AG04449 (cell line): ENCODE data around the gene CAMLG.
"Not testable (repeated sequence)": the region's sequence is repeated elsewhere in the genome, so short reads cannot be mapped to it uniquely, and the experiment has no call there.

Experiments used
- CTCF ChIA-PET: fragments of 350-600 bp; formaldehyde crosslinking; extraction: SDS; loops from one replicate; lab custom pipeline; 2021; ENCODE audit warnings: antibody characterized with exemption; lab: Yijun Ruan, JAX
- POLR2A ChIA-PET: fragments of 400-600, 350-600 bp; formaldehyde crosslinking; extraction: SDS; loops from one replicate; lab custom pipeline; 2020; ENCODE audit warnings: antibody characterized with exemption, inconsistent platforms; lab: Yijun Ruan, JAX
- DNase-seq: peaks from one replicate; pipeline ENCODE4 v3.0.0-alpha.2; 2010; ENCODE audit warnings: low read depth, low spot score
- H3K4me3 ChIP-seq: 2 replicates; pipeline ENCODE4 v1.5.1; 2011; ENCODE audit warnings: low read depth, mild to moderate bottlenecking, control low read depth, low read length
- TF ChIP-seq, protein P1 (sequence below): IDR thresholded peaks from one replicate; pipeline ENCODE4 v1.5.1; 2011; ENCODE audit warnings: mild to moderate bottlenecking, moderate library complexity, low read length, control low read depth, inconsistent platforms; ENCODE audit not compliant: insufficient read depth; ENCODE audit errors: missing control alignments

CAMLG gene

GRCh38 chr5:134738133-134738962, at the start of gene CAMLG:
Gene CAMLG, plus strand, starts transcription at chr5:134738548. Its CDS starts 73 bp downstream, at chr5:134738621.
- ChIA-PET POLR2A (interaction anchor here (1.0 to 1.2 kb wide), 6 partner anchors 10 to 168 kb away, joined by 3 to 7 read pairs (median 4); partner anchors contain the start of genes C5orf24, PCBD2 and TXNDC15), CTCF (interaction anchor here (0.6 to 6.8 kb wide), 7 partner anchors 13 to 303 kb away, joined by 3 to 53 read pairs (median 4); partner anchors contain the start of genes DDX46 and PCBD2)
- DNase-seq: peak; percentile 77
- H3K4me3 ChIP-seq: peak within 1 kb of the TSS; percentile 94
- TF ChIP-seq, protein P1, sequence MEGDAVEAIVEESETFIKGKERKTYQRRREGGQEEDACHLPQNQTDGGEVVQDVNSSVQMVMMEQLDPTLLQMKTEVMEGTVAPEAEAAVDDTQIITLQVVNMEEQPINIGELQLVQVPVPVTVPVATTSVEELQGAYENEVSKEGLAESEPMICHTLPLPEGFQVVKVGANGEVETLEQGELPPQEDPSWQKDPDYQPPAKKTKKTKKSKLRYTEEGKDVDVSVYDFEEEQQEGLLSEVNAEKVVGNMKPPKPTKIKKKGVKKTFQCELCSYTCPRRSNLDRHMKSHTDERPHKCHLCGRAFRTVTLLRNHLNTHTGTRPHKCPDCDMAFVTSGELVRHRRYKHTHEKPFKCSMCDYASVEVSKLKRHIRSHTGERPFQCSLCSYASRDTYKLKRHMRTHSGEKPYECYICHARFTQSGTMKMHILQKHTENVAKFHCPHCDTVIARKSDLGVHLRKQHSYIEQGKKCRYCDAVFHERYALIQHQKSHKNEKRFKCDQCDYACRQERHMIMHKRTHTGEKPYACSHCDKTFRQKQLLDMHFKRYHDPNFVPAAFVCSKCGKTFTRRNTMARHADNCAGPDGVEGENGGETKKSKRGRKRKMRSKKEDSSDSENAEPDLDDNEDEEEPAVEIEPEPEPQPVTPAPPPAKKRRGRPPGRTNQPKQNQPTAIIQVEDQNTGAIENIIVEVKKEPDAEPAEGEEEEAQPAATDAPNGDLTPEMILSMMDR: peak; percentile 62

GRCh38 chr5:134690144-134690543, 48.2 kb upstream of the CAMLG start:
- CTCF ChIA-PET, DNase-seq, H3K4me3 ChIP-seq, POLR2A ChIA-PET: not testable (repeated sequence)

DNA sequence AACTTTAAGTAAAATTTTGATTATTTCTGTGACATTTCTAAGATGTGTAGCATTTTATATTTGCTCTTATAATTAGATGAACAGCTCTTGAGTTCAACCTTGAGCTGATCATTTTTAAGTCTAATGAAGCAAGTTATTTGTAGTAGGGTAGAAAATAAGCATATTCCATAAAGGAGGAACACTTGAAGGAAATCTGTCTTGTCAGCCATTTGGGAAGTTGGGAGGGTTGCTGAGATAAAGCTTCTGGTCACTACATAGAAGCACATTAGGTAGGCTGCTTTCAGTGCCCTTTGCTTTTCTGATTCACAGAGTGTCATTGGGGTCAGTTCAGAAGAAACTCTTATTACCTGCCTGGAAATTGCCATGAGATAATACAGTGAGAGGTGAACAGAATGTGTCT, 45.6 kb upstream of the CAMLG start:
- no peak overlapping the region for H3K4me3 ChIP-seq
- CTCF ChIA-PET: interaction anchor here (0.7 kb wide), 1 partner anchor 16 kb away, joined by 3 read pairs; no protein-coding TSS in a partner anchor
- TF ChIP-seq, protein P1: no peak
- POLR2A ChIA-PET: no interaction called here
- DNase-seq: no peak

DNA sequence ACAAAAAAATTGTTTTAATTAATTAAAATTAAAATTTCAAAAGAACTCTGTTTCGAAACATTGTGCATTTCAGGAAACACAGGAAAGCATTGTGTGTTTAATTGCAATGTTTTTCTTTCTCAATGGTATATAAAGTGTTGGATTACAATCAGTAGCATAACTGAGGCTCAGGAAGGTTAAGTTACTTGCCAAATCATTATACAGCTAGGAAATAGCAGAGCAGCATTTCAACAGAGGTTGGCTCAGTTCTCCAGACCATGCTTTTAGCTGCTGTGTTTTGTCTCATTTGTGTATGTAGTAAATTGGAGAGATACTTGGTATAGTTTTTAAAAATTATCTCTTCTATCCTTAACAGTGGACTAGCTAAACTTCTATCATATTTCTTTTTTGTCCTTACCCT, 30.0 kb upstream of the CAMLG start:
- CTCF ChIA-PET: interaction anchor here (0.7 to 1.1 kb wide), 2 partner anchors 15 to 50 kb away, joined by 3 read pairs; partner anchors contain the start of gene DDX46
- no peak overlapping the region for H3K4me3 ChIP-seq
- POLR2A ChIA-PET: no interaction called here

DNA sequence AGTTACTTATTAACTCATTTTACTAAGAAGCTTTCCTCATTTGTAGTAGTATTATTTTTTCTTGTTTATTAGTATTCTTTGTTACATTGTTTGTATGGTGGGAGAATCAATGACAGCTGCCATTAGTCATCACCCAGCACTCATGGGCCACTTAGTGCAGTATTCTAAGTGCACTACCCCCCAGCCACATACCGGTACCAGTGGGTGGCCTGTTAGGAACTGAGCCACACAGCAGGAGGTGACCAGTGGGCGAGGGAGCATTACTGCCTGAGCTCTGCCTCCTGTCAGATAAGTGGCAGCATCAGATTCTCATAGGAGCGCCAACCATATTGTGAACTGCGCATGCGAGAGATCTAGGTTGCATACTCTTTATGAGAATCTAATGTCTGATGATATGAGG, 24.2 kb upstream of the CAMLG start:
- TF ChIP-seq, protein P1: no peak
- POLR2A ChIA-PET: no interaction called here
- CTCF ChIA-PET: interaction anchor here (1.0 to 1.3 kb wide), 3 partner anchors 8 to 190 kb away, joined by 3 read pairs; no protein-coding TSS in a partner anchor
- no peak overlapping the region for H3K4me3 ChIP-seq
- no peak for DNase-seq

More for the DNA sequence above, 30.0 kb upstream of the CAMLG start:
- TF ChIP-seq, protein P1: no peak
- DNase-seq: no peak

DNA sequence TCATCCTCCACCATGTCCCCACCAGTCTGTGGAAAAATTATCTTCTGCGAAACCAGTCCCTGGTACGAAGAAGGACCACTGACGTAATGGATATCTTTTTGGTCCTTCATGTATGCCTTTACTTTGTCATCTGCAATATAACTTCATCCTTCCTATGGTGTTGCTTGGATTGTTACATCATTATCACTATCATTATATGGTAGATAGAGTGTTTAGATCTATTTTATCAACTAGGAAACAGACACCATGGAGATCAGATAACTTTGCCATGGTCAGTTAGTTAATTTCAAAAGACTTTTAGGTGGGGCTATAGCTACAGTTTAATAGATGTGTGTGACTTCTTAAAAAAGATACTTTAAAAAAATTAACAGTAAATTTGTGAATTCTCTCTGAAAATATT, 23.8 kb upstream of the CAMLG start:
- DNase-seq: no peak
- ChIA-PET POLR2A (no interaction called here), CTCF (interaction anchor here (1.0 to 1.2 kb wide), 2 partner anchors 9 to 190 kb away, joined by 3 read pairs; no protein-coding TSS in a partner anchor)
- TF ChIP-seq, protein P1: no peak
- H3K4me3 ChIP-seq: no peak overlapping the region

GRCh38 chr5:134715466-134715865, 22.9 kb upstream of the CAMLG start:
- POLR2A ChIA-PET, DNase-seq, H3K4me3 ChIP-seq, CTCF ChIA-PET: not testable (repeated sequence)
